NT2/D1 (cell line): ENCODE results near the gene PAXIP1.

Experiments used
- SUZ12 ChIP-seq: IDR thresholded peaks from 2 replicates; pipeline ENCODE4 v1.6.1; 2011; ENCODE audit not compliant: insufficient read length, insufficient read depth; ENCODE audit errors: extremely low read depth
- YY1 ChIP-seq: IDR thresholded peaks from 2 replicates; pipeline ENCODE4 v1.6.1; 2011; ENCODE audit not compliant: insufficient read length, insufficient read depth
- ZNF274 ChIP-seq: IDR thresholded peaks from 2 replicates; pipeline ENCODE4 v1.6.1; 2011; ENCODE audit warnings: mild to moderate bottlenecking, low read depth, low read length

GRCh38 chr7:154910125-154910524 is 92.8 kb downstream of the PAXIP1 start:
- no peak for TF ChIP-seq SUZ12
- TF ChIP-seq YY1 = no peak
- TF ChIP-seq ZNF274 = no peak
